Chondrocyte (in vitro differentiated cells): Measurements from ENCODE around the gene ECSIT. TPM values are rescaled to one million over a fixed set of nuclear protein-coding genes. Genes with fewer than 3 reads are reported as not detected.

Experiments used
- DNase-seq: peaks from one replicate; pipeline ENCODE4 v3.0.0; 2021; ENCODE audit warnings: mixed read lengths, low spot score
- H3K27ac Mint-ChIP-seq: one replicate; pipeline ENCODE4 v1.8.0; 2021; ENCODE audit warnings: mild to moderate bottlenecking, moderate library complexity, mixed read lengths; ENCODE audit not compliant: unreplicated experiment
- H3K27me3 Mint-ChIP-seq: 2 replicates; pipeline ENCODE4 v1.8.0; 2021; ENCODE audit warnings: low read depth, mixed read lengths
- H3K36me3 Mint-ChIP-seq: 2 replicates; pipeline ENCODE4 v1.8.0; 2021; ENCODE audit warnings: low read depth, mixed read lengths
- H3K4me1 Mint-ChIP-seq: 2 replicates; pipeline ENCODE4 v1.8.0; 2021; ENCODE audit warnings: low read depth, mild to moderate bottlenecking, mixed read lengths
- H3K4me3 Mint-ChIP-seq: one replicate; pipeline ENCODE4 v1.8.0; 2021; ENCODE audit warnings: mild to moderate bottlenecking, moderate library complexity, mixed read lengths; ENCODE audit not compliant: unreplicated experiment
- H3K9me3 Mint-ChIP-seq: 2 replicates; pipeline ENCODE4 v1.8.0; 2021; ENCODE audit warnings: low read depth, mixed read lengths
- total RNA-seq: library from RNA; stranded (reverse); gene quantifications from 3 replicates; pipeline ENCODE4 v1.2.1, GENCODE V29; 2021
- TF ChIP-seq, protein P1 (sequence below): fragments of 200-600 bp; sonication (generic); IDR thresholded peaks from 2 replicates; pipeline ENCODE4 v1.5.0; 2021; ENCODE audit warnings: antibody characterized with exemption, mild to moderate bottlenecking, moderate library complexity

The ECSIT gene
- total RNA-seq, 1 donor from 2014 or later: 20.5 TPM

GRCh38 chr19:11496391-11497163 is 32.4 kb downstream of the ECSIT start:
- H3K4me3 Mint-ChIP-seq: no peak overlapping the region
- H3K4me1 Mint-ChIP-seq: no peaks in the 10 kb centered on the region
- peak overlapping the region; percentile 59 for H3K27ac Mint-ChIP-seq
- no peak for DNase-seq
- TF ChIP-seq, protein P1, sequence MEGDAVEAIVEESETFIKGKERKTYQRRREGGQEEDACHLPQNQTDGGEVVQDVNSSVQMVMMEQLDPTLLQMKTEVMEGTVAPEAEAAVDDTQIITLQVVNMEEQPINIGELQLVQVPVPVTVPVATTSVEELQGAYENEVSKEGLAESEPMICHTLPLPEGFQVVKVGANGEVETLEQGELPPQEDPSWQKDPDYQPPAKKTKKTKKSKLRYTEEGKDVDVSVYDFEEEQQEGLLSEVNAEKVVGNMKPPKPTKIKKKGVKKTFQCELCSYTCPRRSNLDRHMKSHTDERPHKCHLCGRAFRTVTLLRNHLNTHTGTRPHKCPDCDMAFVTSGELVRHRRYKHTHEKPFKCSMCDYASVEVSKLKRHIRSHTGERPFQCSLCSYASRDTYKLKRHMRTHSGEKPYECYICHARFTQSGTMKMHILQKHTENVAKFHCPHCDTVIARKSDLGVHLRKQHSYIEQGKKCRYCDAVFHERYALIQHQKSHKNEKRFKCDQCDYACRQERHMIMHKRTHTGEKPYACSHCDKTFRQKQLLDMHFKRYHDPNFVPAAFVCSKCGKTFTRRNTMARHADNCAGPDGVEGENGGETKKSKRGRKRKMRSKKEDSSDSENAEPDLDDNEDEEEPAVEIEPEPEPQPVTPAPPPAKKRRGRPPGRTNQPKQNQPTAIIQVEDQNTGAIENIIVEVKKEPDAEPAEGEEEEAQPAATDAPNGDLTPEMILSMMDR: peak; percentile 83
- no peaks in the 10 kb centered on the region for H3K9me3 Mint-ChIP-seq
- no peaks in the 10 kb centered on the region for H3K27me3 Mint-ChIP-seq
- H3K36me3 Mint-ChIP-seq: peaks cover 8% of the 10 kb centered on the region

GRCh38 chr19:11495885-11496284 is 33.0 kb downstream of the ECSIT start:
- Mint-ChIP-seq H3K9me3 (no peaks in the 10 kb centered on the region), H3K4me1 (no peaks in the 10 kb centered on the region), H3K4me3 (no peak overlapping the region), H3K27ac (no peak overlapping the region), H3K36me3 (peaks cover 11% of the 10 kb centered on the region), H3K27me3 (no peaks in the 10 kb centered on the region)
- TF ChIP-seq, protein P1: no peak
- no peak for DNase-seq

DNA sequence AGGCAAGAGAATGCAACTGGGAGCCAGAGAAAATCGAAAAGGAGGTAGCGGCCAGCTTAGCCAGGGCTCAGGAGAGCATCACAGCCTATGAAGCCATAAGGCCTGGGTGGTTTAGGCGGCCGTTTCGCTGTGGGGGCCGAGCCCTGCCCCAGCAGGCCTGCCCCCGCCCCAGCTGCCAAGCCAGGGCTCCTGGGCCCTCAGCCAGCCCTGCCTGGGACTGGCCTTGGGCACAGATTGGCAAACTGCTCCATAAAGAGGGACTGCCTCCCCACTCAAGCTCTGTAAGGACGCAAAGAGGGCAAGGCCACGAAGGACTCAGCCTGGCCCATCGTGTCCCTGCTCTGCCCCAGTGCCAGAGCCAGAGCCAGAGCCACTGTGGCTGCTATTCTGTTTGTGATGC is 33.5 kb downstream of the ECSIT start:
- no peak overlapping the region for H3K27ac Mint-ChIP-seq
- TF ChIP-seq, protein P1: no peak

GRCh38 chr19:11494634-11495285 is 34.2 kb downstream of the ECSIT start:
- no peaks in the 10 kb centered on the region for H3K4me1 Mint-ChIP-seq

More for the DNA sequence above, 33.5 kb downstream of the ECSIT start:
- Mint-ChIP-seq H3K4me3 (no peak overlapping the region), H3K36me3 (peaks cover 14% of the 10 kb centered on the region), H3K9me3 (no peaks in the 10 kb centered on the region), H3K4me1 (no peaks in the 10 kb centered on the region), H3K27me3 (no peaks in the 10 kb centered on the region)
- no peak for DNase-seq

GRCh38 chr19:11489378-11489777 is 39.6 kb downstream of the ECSIT start:
- H3K4me1 Mint-ChIP-seq: no peaks in the 10 kb centered on the region
- no peak overlapping the region for H3K27ac Mint-ChIP-seq
- no peak overlapping the region for H3K4me3 Mint-ChIP-seq
- no peak for DNase-seq
- TF ChIP-seq, protein P1: no peak
- H3K9me3 Mint-ChIP-seq: no peaks in the 10 kb centered on the region
- peaks cover 6% of the 10 kb centered on the region for H3K36me3 Mint-ChIP-seq
- H3K27me3 Mint-ChIP-seq: no peaks in the 10 kb centered on the region

More at GRCh38 chr19:11494634-11495285, 34.2 kb downstream of the ECSIT start:
- H3K27me3 Mint-ChIP-seq: no peaks in the 10 kb centered on the region
- TF ChIP-seq, protein P1: no peak
- DNase-seq: no peak
- H3K27ac Mint-ChIP-seq: no peak overlapping the region
- no peak overlapping the region for H3K4me3 Mint-ChIP-seq
- peaks cover 13% of the 10 kb centered on the region for H3K36me3 Mint-ChIP-seq
- H3K9me3 Mint-ChIP-seq: no peaks in the 10 kb centered on the region
